GM18868 (cell line): ENCODE results near the gene SLC22A5.
"Not testable (repeated sequence)": the region's sequence is repeated elsewhere in the genome, so short reads cannot be mapped to it uniquely, and the experiment has no call there.

Experiments used
- ATAC-seq: cut with Tn5 transposase; IDR thresholded peaks from one replicate; pipeline ENCODE4 v1.9.1; 2021; ENCODE audit warnings: mild to moderate bottlenecking, moderate library complexity; ENCODE audit not compliant: unreplicated experiment

Gene SLC22A5

GRCh38 chr5:132386644-132387286, 17.3 kb downstream of the SLC22A5 start:
- peak; percentile 92 for ATAC-seq

- no peak for ATAC-seq
Measured at GRCh38 chr5:132387640-132388117, 18.2 kb downstream of the SLC22A5 start.

- ATAC-seq, result no peak
Measured at GRCh38 chr5:132388244-132389050, 18.9 kb downstream of the SLC22A5 start.

GRCh38 chr5:132389051-132389331, 19.5 kb downstream of the SLC22A5 start:
- no peak for ATAC-seq

- no peak for ATAC-seq
Measured at GRCh38 chr5:132389585-132390286, 20.2 kb downstream of the SLC22A5 start.

GRCh38 chr5:132391247-132391646, 21.7 kb downstream of the SLC22A5 start:
- no peak for ATAC-seq

GRCh38 chr5:132391870-132392269, 22.4 kb downstream of the SLC22A5 start:
- no peak for ATAC-seq

- ATAC-seq, result no peak
Measured at GRCh38 chr5:132392411-132392810, 22.9 kb downstream of the SLC22A5 start.

GRCh38 chr5:132392978-132393825, 23.7 kb downstream of the SLC22A5 start:
- no peak for ATAC-seq

GRCh38 chr5:132394667-132395259, 25.3 kb downstream of the SLC22A5 start:
- peak; percentile 87 for ATAC-seq

- ATAC-seq, result no peak
Measured at GRCh38 chr5:132396589-132397031, 27.1 kb downstream of the SLC22A5 start.

- ATAC-seq, result no peak
Measured at GRCh38 chr5:132397224-132397623, 27.7 kb downstream of the SLC22A5 start.

GRCh38 chr5:132397936-132398675, 28.6 kb downstream of the SLC22A5 start:
- not testable (repeated sequence) for ATAC-seq

GRCh38 chr5:132404041-132404440, 34.5 kb downstream of the SLC22A5 start:
- not testable (repeated sequence) for ATAC-seq

- no peak for ATAC-seq
Measured at GRCh38 chr5:132405646-132406045, 36.1 kb downstream of the SLC22A5 start.

GRCh38 chr5:132406144-132406783, 36.8 kb downstream of the SLC22A5 start:
- no peak for ATAC-seq

- no peak for ATAC-seq
Measured at GRCh38 chr5:132407970-132408369, 38.5 kb downstream of the SLC22A5 start.

- no peak for ATAC-seq
Measured at GRCh38 chr5:132408456-132408855, 38.9 kb downstream of the SLC22A5 start.

- no peak for ATAC-seq
Measured at GRCh38 chr5:132408965-132409364, 39.5 kb downstream of the SLC22A5 start.
